B cell (primary cell): ENCODE data around the gene DFFA.

Experiments
- EZH2 ChIP-seq: IDR thresholded peaks from 2 replicates; pipeline ENCODE4 v1.6.1; 2012; ENCODE audit warnings: borderline replicate concordance, low read depth, mild to moderate bottlenecking, moderate library complexity, low read length; ENCODE audit not compliant: insufficient read depth, poor library complexity, severe bottlenecking
- TF ChIP-seq, protein P1 (sequence below): fragments of 200-600 bp; IDR thresholded peaks from one replicate; pipeline ENCODE4 v1.8.0; 2022; ENCODE audit warnings: antibody characterized with exemption, mild to moderate bottlenecking

DNA sequence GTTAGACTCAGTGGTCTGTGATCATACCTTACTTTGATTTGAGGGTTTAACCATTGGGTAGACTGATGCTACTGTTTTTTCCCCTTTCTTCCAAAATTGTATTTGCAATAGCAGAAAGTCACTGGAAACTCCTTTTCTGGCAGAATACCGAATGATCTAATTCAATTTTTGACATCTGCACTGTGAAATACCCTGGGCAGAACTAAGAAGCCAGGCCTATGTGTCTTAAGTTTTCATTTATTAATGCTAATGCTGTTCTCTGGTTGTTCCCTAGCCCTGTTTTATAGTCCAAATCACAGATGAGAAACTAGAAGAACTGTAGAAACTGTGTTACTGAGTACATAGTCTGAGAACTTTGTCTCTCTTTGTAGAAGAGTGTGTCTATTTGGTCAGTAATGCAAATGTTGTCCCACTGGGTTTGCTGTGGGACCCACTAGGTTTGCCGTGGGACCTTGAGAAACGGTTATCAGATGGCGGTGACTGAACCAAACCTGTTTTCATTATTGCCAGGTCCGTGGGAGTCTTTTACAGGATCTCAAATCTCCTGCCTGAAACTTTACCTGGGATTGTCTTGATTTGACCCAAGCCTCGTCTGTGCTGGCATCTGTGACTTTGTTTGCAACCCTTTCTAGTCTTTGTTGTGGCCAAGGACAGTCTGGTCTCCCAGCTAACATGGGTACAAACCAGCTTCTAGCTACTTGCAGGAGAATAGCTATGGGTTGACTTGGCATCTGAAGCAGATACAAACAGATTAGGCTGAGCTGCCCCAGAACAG is 43.8 kb upstream of the DFFA start:
- TF ChIP-seq, protein P1, sequence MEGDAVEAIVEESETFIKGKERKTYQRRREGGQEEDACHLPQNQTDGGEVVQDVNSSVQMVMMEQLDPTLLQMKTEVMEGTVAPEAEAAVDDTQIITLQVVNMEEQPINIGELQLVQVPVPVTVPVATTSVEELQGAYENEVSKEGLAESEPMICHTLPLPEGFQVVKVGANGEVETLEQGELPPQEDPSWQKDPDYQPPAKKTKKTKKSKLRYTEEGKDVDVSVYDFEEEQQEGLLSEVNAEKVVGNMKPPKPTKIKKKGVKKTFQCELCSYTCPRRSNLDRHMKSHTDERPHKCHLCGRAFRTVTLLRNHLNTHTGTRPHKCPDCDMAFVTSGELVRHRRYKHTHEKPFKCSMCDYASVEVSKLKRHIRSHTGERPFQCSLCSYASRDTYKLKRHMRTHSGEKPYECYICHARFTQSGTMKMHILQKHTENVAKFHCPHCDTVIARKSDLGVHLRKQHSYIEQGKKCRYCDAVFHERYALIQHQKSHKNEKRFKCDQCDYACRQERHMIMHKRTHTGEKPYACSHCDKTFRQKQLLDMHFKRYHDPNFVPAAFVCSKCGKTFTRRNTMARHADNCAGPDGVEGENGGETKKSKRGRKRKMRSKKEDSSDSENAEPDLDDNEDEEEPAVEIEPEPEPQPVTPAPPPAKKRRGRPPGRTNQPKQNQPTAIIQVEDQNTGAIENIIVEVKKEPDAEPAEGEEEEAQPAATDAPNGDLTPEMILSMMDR = no peak
- no peak for TF ChIP-seq EZH2
